GM13977 (cell line): ENCODE data around the gene TTC33.
"Not testable (repeated sequence)": the region's sequence is repeated elsewhere in the genome, so short reads cannot be mapped to it uniquely, and the experiment has no call there.

Experiments
- DNase-seq: peaks from one replicate; pipeline ENCODE4 v3.0.0; 2012; ENCODE audit warnings: low spot score
- CTCF ChIP-seq: IDR thresholded peaks from 2 replicates; pipeline ENCODE4 v1.5.1; 2012; ENCODE audit warnings: mild to moderate bottlenecking, control low read depth; ENCODE audit not compliant: insufficient read depth; ENCODE audit errors: extremely low read depth, missing control alignments
- in situ Hi-C: fragments of 300-500 bp; cut with MboI; formaldehyde crosslinking; loops from one replicate; pipeline ENCODE4 v1.12.0; 2022; ENCODE audit warnings: low sequenced_read_pairs, low pct_unique_long_range_greater_than_20kb, mixed read lengths, inconsistent platforms; ENCODE audit not compliant: unreplicated experiment

TTC33 gene

GRCh38 chr5:40720069-40720468 is 35.7 kb downstream of the TTC33 start:
- TF ChIP-seq CTCF = no peak
- DNase-seq = no peak
- in situ Hi-C loops = no loop called here

- in situ Hi-C loops = no loop called here
- no peak for TF ChIP-seq CTCF
- DNase-seq = no peak
Observed at GRCh38 chr5:40717281-40717680, 38.5 kb downstream of the TTC33 start.

- DNase-seq = peak; percentile 22
- no peak for TF ChIP-seq CTCF
- in situ Hi-C loops = no loop called here
Observed at GRCh38 chr5:40716590-40716989, 39.2 kb downstream of the TTC33 start.

- DNase-seq = no peak
- in situ Hi-C loops = no loop called here
- no peak for TF ChIP-seq CTCF
Observed at GRCh38 chr5:40716000-40716399, 39.8 kb downstream of the TTC33 start.

- in situ Hi-C loops = no loop called here
- TF ChIP-seq CTCF = no peak
- DNase-seq = no peak
Observed at GRCh38 chr5:40714001-40714400, 41.8 kb downstream of the TTC33 start.

GRCh38 chr5:40710575-40710974 is 45.2 kb downstream of the TTC33 start:
- in situ Hi-C loops = not testable (repeated sequence)

GRCh38 chr5:40705484-40705883 is 50.3 kb downstream of the TTC33 start:
- DNase-seq, in situ Hi-C loops: not testable (repeated sequence)

More at GRCh38 chr5:40710575-40710974, 45.2 kb downstream of the TTC33 start:
- DNase-seq = not testable (repeated sequence)

GRCh38 chr5:40702027-40702426 is 53.7 kb downstream of the TTC33 start:
- DNase-seq, in situ Hi-C loops: not testable (repeated sequence)
